Testis (tissue), 3 donors: ENCODE measurements around the gene GPI. TPM values are rescaled to one million over a fixed set of nuclear protein-coding genes. Genes with fewer than 3 reads are reported as not detected.
A peak's percentile ranks its signal among the peaks of the same experiment; 100 is the strongest.
"Not testable (repeated sequence)": the region's sequence is repeated elsewhere in the genome, so short reads cannot be mapped to it uniquely, and the experiment has no call there.

Experiments
- DNase-seq: peaks from one replicate; pipeline ENCODE4 v3.0.0-alpha.2; 2019
- H3K27ac ChIP-seq, 2 donors: fragments of 200-600 bp; sonication (generic); one replicate each; pipeline ENCODE4 v1.5.1; 2019
- H3K27me3 ChIP-seq: fragments of 200-600 bp; sonication (generic); one replicate; pipeline ENCODE4 v1.5.1; 2019
- H3K36me3 ChIP-seq: fragments of 200-600 bp; sonication (generic); one replicate; pipeline ENCODE4 v1.5.1; 2017; ENCODE audit warnings: low read depth; ENCODE audit errors: missing control alignments
- H3K4me1 ChIP-seq: fragments of 200-600 bp; sonication (generic); one replicate; pipeline ENCODE4 v1.5.1; 2019
- H3K4me3 ChIP-seq, 2 donors: fragments of 200-600 bp; sonication (generic); one replicate each; pipeline ENCODE4 v1.5.1; 2017 to 2019
- H3K9me3 ChIP-seq: fragments of 200-600 bp; sonication (generic); one replicate; pipeline ENCODE4 v1.5.1; 2017
- CTCF ChIP-seq, 3 experiments: fragments of 450-650 bp in 2 of 3; fragments of 200-600 bp in 1 of 3; sonication (generic) in 1 of 3; IDR thresholded peaks; one replicate each; pipeline ENCODE4 v1.5.1; 2016 to 2019; ENCODE audit warnings: antibody characterized with exemption in 3 of 3, mild to moderate bottlenecking in 2 of 3, moderate library complexity in 1 of 3
- POLR2A ChIP-seq: fragments of 450-650 bp; IDR thresholded peaks from one replicate; pipeline ENCODE4 v1.6.1; 2017; ENCODE audit warnings: antibody characterized with exemption, mild to moderate bottlenecking, moderate library complexity
- WGBS, 2 donors: methylation state at CpG; one replicate each; pipeline ENCODE4 v1.1.5; 2018; 5-methylcytosine and 5-hydroxymethylcytosine counted together
- intact Hi-C: fragments of 100-400 bp; cut with DNase I; formaldehyde crosslinking; loops from one replicate; pipeline ENCODE4 v1.15.1; 2023; ENCODE audit warnings: low total_unique reads
- polyA plus RNA-seq: library from polyadenylated mRNA; stranded (reverse); fragments of 350-450 nt; fragmentation: Illumina TruSeq; extraction: RNeasy Lipid Tissue Mini Kit (QIAGEN cat#74804); gene quantifications from one replicate; pipeline ENCODE4 v1.2.3, GENCODE V29; 2014; ENCODE audit warnings: low read depth, low replicate concordance; ENCODE audit not compliant: insufficient read depth
- total RNA-seq, 2 donors: library from RNA; depleted of rRNA; stranded (reverse); fragments of >200 nt; gene quantifications; one replicate each; pipeline ENCODE4 v1.2.3, GENCODE V29; 2016

The GPI gene
- total and polyA plus RNA-seq, 3 donors from 2014 or later: 109 to 198 (median 198) TPM

GRCh38 chr19:34365463-34366401 is 736 bp downstream of the GPI start:
- Histone ChIP-seq H3K9me3 (no peaks in the 10 kb centered on the region), H3K27me3 (no peaks in the 10 kb centered on the region), H3K27ac (peak overlapping the region; percentile 34 to 50), H3K36me3 (no peaks in the 10 kb centered on the region), H3K4me1 (peaks cover 9% of the 10 kb centered on the region), H3K4me3 (peak overlapping the region; percentile 85 to 91)
- WGBS, 2 donors: 7 to 8% methylated on average over 21 to 45 of the region's 45 CpGs
- TF ChIP-seq CTCF (IDR thresholded peaks at IDR 0.05) (no peak), POLR2A (no peak)
- intact Hi-C loops: no loop called here
- peak; percentile 48 for DNase-seq

DNA sequence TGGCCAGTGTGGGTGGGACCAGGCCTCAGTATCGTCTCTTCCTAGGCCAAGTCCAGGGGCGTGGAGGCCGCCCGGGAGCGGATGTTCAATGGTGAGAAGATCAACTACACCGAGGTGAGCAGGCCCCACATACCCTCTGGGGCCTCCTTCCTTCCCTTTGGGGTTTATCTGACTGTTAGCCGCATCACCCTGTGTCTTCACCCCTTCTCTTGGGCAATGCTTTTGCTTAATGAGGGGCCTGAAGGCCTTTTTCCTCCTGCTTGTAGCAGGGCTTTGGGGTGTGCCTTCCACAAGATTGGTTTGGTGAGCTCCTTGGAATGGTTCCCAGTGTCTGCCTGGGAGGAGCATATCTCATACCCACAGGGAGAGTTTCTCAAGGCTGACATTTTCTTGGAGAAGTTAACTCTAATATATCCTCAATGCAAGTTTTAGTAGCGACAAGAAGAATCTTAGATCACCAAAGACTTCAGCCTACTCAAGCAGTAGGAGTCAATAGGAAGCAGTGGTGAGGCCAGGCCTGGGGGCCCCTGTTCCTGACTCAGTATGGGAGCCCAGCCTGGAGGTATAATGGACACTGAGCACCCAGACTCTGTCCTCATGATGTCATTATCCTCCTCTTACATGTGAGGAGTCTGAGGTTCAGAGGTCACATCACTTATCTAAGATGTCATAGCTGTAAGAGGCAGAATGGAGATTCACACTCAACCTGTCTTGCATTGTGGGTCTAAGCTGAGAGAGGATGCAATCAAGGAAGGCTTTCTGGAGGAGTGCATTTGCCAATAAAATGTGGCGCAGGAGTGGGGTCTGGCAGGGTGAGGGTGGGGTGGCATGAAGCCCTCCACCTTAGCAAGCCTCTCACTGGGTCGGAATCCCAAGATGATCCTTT is 2.0 kb downstream of the GPI start:
- peak overlapping the region in 1 of 2 donors; percentile 85 for H3K4me3 ChIP-seq

GRCh38 chr19:34367624-34367957 is 2.6 kb downstream of the GPI start:
- Histone ChIP-seq H3K4me1 (peaks cover 9% of the 10 kb centered on the region), H3K9me3 (no peaks in the 10 kb centered on the region), H3K27me3 (no peaks in the 10 kb centered on the region), H3K27ac (no peak overlapping the region), H3K4me3 (no peak overlapping the region), H3K36me3 (no peaks in the 10 kb centered on the region)
- intact Hi-C loops: no loop called here
- WGBS, 2 donors: 85 to 94% methylated on average over 5 to 8 of the region's 8 CpGs
- DNase-seq: no peak
- no peak for TF ChIP-seq POLR2A

More for the DNA sequence above, 2.0 kb downstream of the GPI start:
- H3K9me3 ChIP-seq: no peaks in the 10 kb centered on the region
- peaks cover 9% of the 10 kb centered on the region for H3K4me1 ChIP-seq
- peak; percentile 47 for DNase-seq
- no peaks in the 10 kb centered on the region for H3K27me3 ChIP-seq
- 78 to 88% methylated on average over 7 to 10 of the region's 10 CpGs for WGBS, 2 donors
- H3K27ac ChIP-seq: no peak overlapping the region
- no peaks in the 10 kb centered on the region for H3K36me3 ChIP-seq
- TF ChIP-seq POLR2A (no peak), CTCF (IDR thresholded peaks at IDR 0.05) (no peak)
- intact Hi-C loops: no loop called here

DNA sequence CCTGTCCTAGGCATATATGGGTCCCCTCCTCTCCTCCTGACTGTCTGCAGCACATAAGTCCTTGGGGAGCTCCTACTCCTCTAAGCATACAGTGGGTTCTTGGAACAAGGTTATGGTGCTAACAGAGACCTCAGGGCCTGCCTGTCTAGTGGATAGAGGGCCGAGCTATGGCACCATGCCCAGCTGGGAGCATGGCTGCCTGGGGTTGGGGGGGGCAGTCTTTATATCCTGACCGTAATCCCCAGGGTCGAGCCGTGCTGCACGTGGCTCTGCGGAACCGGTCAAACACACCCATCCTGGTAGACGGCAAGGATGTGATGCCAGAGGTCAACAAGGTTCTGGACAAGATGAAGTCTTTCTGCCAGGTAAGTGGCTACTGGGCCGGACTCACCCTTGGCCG is 3.3 kb downstream of the GPI start:
- Histone ChIP-seq H3K4me1 (peaks cover 9% of the 10 kb centered on the region), H3K36me3 (no peaks in the 10 kb centered on the region), H3K27ac (no peak overlapping the region), H3K9me3 (no peaks in the 10 kb centered on the region), H3K27me3 (no peaks in the 10 kb centered on the region), H3K4me3 (no peak overlapping the region)
- WGBS, 2 donors: 77 to 78% methylated on average over 10 of the region's 10 CpGs
- DNase-seq: no peak
- intact Hi-C loops: no loop called here
- TF ChIP-seq CTCF (IDR thresholded peaks at IDR 0.05) (no peak), POLR2A (no peak)

- WGBS, 2 donors: 85 to 90% methylated on average over 10 of the region's 10 CpGs
- H3K9me3 ChIP-seq, H3K4me3 ChIP-seq, intact Hi-C loops, H3K27me3 ChIP-seq, H3K4me1 ChIP-seq, H3K27ac ChIP-seq, H3K36me3 ChIP-seq, DNase-seq: not testable (repeated sequence)
Observed at GRCh38 chr19:34369166-34369565, 4.2 kb downstream of the GPI start.
